Putamen (tissue), 1 donor: ENCODE data around the gene OSR1.

ENCODE experiments used
- DNase-seq: peaks from one replicate; pipeline ENCODE4 v3.0.0-alpha.2; 2016; ENCODE audit warnings: low spot score

The OSR1 gene

DNA sequence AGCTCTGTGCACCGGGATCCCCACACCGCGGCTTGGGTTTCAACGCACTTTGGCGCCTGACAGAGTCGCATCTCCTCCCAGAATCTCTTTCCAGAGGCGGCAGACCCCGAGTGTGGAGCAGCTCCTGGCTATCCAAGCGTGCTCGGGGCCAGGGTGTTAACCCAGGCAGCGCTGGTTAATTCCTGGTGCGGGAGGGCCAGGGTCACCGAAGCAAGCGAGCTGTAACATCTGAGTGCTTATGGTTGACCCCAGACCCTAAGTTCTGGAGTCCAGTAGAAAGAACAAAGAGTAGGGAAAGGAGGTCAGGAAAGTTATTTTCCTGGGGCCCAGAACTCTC, 566 bp upstream of the OSR1 start:
- no peak for DNase-seq

DNA sequence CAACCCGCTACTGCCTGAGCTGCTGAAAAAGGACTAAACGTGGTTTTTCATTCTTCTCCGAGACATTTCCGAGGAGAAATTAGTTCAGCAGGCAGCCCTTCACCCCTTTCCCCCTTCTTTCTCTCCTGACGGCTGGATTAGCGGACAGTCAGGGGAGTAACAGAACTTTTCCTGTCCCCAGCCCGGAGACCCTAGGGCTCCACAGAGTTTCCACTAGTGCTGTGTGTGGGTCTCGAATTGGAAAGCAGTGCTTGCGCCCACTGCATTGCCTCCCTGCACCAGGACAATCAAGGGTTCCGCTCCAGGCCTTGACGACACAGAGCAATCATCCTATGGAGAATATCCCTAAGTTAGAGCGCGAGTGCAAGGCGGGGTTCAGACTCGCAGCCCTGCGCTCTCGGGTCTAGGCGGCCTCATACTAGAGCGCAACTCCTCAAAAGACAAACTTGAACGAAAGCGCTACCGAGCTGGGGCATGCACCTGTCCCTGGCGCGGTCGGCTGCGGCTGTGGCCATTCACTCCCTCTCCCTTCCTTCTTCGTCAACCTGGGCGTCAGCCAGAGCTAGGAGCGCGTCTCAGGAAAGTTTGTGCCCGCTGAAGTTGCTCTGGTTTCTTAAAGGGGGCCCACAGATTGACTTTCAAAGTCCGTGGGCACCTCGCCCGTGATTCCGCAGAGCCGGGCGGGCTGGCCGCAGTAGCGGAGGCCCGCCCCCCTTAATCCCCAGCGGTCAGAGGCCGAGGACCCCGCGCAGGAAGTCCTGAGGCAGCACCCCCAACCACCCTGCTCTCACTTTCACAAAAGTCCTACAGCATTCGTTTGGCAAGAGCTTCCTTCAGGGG, 801 bp downstream of the OSR1 start:
- no peak for DNase-seq

GRCh38 chr2:19356545-19357401, 1.6 kb downstream of the OSR1 start:
- no peak for DNase-seq

DNA sequence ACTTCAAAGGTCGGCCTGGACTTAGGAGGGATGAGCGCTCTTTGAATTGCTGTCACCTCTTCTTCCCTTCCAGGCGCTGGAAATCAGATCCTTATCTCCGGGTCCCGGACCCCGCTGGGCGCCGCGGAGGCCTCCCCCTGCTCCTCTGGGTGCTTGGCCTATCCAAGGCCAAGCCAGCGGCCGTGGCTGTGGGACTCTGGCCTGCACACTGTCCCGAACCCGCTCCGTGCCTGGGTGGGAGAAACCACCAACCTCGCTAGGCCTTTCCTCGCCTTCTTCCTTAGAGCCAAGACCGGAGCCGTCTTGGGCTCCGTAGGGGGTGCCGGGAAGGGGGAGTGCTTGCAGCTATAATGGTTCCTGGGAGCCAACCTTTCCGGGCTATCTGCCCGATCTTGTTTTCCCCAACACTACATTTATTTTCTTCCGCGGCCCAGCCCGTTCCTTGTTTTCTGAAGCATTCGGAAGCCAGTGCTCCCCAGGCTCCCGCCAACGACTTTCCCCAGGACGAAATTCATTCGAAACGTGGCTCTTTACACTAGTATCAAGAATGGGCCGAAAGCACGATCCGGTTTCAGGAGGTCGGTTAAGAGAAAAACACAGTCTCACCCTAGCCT, 2.4 kb downstream of the OSR1 start:
- no peak for DNase-seq

DNA sequence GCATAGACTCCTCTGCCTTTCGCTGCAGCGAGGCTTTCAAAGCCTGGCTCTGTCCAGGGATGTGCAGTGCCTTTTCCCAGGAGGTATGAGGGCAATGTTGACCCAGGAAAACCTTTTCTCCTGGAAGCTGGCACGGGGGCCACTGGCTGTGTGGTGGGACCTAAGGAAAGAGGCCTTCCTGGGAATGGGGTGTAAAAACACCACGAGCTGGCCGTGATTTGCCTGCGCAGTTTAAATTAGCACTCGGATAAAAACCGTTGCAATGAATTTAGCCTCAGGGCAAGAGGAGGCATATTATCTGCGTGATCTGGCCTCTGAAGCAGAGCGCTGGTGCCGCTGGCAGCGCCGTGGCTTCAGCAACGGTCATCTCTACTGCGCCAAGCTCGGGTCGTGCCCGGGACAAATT, 3.0 kb downstream of the OSR1 start:
- no peak for DNase-seq

DNA sequence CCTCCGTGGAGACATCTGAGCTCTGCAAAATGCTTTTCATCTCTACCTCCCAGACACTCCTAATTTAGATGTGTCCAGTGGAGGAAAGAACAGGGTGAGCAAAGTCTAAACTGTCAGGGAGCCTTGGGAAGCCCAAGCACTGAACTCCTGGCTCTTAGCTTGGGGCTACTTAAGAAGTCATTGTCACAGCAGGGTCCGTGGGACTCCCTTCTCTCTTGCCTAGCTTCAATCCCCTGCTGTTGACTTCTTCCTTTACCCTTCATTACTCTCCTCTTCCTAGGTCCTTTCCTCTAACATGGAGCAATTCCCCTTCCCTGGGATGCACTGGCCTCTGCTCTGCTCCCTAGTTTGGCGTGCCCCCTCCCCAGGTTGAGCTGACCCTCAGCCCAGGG, 3.4 kb downstream of the OSR1 start:
- no peak for DNase-seq

DNA sequence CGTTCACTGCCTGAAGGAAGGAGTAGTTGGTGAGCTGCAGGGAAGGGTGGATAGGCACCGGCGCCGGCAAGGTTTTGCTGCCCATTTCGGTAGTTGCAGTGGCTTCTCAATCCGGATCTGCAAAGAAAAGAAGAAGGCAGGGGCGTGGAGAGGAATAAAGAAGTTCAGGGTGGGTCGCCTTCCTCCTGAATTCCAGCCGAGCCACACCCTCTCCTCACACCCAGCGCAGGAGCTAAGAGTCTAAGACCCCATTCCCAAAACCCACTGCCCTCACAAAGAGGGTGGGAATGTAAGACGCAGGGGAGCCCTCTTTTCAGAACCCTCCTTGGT, 4.7 kb downstream of the OSR1 start:
- no peak for DNase-seq

GRCh38 chr2:19352946-19353720, 5.3 kb downstream of the OSR1 start:
- no peak for DNase-seq

DNA sequence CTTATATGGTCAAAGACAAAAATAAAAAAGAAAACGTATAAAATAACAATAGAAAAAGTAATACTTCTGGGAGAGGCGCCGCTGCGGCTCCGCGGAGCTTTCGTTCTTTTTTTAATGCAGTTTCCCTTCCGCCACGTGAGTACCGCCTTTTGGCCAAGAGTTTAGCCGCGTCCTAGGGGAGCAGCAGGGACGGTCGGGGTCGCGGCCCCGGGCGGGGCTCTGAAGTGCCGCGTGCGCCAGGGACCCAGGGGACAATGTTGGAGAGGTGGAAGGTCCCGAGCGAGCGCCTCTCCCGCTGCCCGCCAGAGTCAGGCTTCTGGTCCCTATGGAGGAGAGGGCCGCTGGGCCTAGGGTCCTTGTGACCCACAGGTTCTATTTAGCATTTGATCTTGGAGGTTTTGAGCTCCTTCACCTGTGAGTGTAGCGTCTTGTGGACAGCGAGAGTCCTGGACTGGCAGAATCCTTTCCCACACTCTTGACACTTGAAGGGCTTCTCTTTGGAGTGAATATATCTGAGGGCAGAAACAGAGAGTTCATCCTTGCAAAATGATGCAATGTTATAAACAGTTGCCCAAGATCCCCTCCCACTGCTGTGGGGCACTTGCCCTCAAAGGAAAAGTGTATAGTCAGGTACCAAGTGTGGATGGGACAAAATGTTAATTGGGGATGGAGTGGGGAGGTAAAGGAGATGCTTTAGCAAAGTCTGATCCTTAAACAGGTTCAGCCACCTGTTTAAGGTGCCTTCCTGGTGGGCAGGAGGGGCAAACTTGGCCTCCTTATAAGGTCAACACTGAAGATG, 6.3 kb downstream of the OSR1 start:
- DNase-seq: no peak

GRCh38 chr2:19351499-19351898, 6.9 kb downstream of the OSR1 start:
- no peak for DNase-seq

- DNase-seq: no peak
These were observed 7.6 kb downstream of the OSR1 start for GRCh38 chr2:19350678-19351401.

GRCh38 chr2:19349911-19350677, 8.3 kb downstream of the OSR1 start:
- DNase-seq: peak; percentile 75

- DNase-seq: no peak
These were observed 9.7 kb downstream of the OSR1 start for GRCh38 chr2:19348692-19349091.

- DNase-seq: peak; percentile 92
These were observed 10.5 kb downstream of the OSR1 start for GRCh38 chr2:19347619-19348562.

GRCh38 chr2:19346983-19347618, 11.3 kb downstream of the OSR1 start:
- no peak for DNase-seq

GRCh38 chr2:19337742-19338141, 20.7 kb downstream of the OSR1 start:
- DNase-seq: no peak

DNA sequence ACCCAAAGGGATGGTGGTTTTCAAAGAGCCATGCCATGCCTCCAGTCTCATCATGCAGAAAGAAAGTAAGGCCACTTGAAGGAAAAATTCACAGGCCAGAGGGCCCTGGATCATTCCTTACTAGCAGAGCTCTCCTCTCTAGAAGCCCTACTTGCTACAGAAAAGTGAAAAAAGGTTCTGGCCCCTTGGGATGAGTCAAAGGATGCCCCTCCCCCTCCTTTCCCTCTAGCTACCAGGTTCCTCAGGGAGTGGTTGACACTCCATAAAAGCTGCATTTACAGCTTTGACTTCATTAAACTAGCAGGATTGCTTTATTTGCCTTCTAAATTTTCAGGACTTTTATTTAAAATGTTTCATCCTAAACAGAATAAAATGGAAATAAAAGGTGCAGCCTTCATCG, 21.2 kb downstream of the OSR1 start:
- no peak for DNase-seq

- peak; percentile 44 for DNase-seq
These were observed 21.6 kb downstream of the OSR1 start for GRCh38 chr2:19336781-19337180.
